Esophagus muscularis mucosa (tissue), 4 donors: ENCODE measurements around the gene RTP5. TPM values are rescaled to one million over a fixed set of nuclear protein-coding genes. Genes with fewer than 3 reads are reported as not detected.

Source experiments
- DNase-seq: peaks from one replicate; pipeline ENCODE4 v3.0.0-alpha.2; 2017; ENCODE audit errors: extremely low spot score
- H3K27ac ChIP-seq, 4 donors: fragments of 200-600 bp; sonication (generic); replicated peaks in 1 of 4; 1 replicate in 3 of 4; 2 replicates in 1 of 4; pipeline ENCODE4 v1.5.1; 2016 to 2019; ENCODE audit warnings: mild to moderate bottlenecking in 1 of 4
- H3K27me3 ChIP-seq, 4 donors: fragments of 200-600 bp; sonication (generic); one replicate each; pipeline versions ENCODE4 v1.5.1 to v1.6.0; 2016 to 2019
- H3K36me3 ChIP-seq, 4 donors: fragments of 200-600 bp; sonication (generic); one replicate each; pipeline ENCODE4 v1.5.1; 2016 to 2019
- H3K4me1 ChIP-seq, 4 donors: fragments of 200-600 bp; sonication (generic); one replicate each; pipeline ENCODE4 v1.5.1; 2016 to 2019
- H3K4me3 ChIP-seq, 4 donors: fragments of 200-600 bp; sonication (generic); 1 replicate in 2 of 4; 2 replicates in 2 of 4; pipeline ENCODE4 v1.5.1; 2016 to 2019; ENCODE audit warnings: mild to moderate bottlenecking in 4 of 4, moderate library complexity in 1 of 4
- H3K9me3 ChIP-seq, 4 donors: fragments of 200-600 bp; sonication (generic); 1 replicate in 3 of 4; 2 replicates in 1 of 4; pipeline ENCODE4 v1.5.1; 2016 to 2019
- CTCF ChIP-seq, 3 experiments: fragments of 200-600 bp in 2 of 3; fragments of 450-650 bp in 1 of 3; sonication (generic) in 2 of 3; IDR thresholded peaks; one replicate each; pipeline ENCODE4 v1.5.1; 2017 to 2019; ENCODE audit warnings: antibody characterized with exemption in 3 of 3, mild to moderate bottlenecking in 2 of 3, moderate library complexity in 1 of 3
- EP300 ChIP-seq: sonication (generic); formaldehyde crosslinking; IDR thresholded peaks from one replicate; pipeline ENCODE4 v1.6.1; 2017; ENCODE audit warnings: antibody characterized with exemption
- POLR2A ChIP-seq: fragments of 450-650 bp; IDR thresholded peaks from one replicate; pipeline ENCODE4 v1.6.1; 2017; ENCODE audit warnings: antibody characterized with exemption, moderate library complexity, mild to moderate bottlenecking, low read depth
- POLR2AphosphoS5 ChIP-seq, 2 donors: sonication (generic); formaldehyde crosslinking; IDR thresholded peaks; one replicate each; pipeline ENCODE4 v1.6.1; 2017; ENCODE audit warnings: antibody characterized with exemption in 2 of 2
- WGBS: methylation state at CpG from one replicate; pipeline ENCODE4 v1.1.5; 2018; 5-methylcytosine and 5-hydroxymethylcytosine counted together
- intact Hi-C: fragments of 100-400 bp; cut with DNase I; formaldehyde crosslinking; loops from one replicate; pipeline ENCODE4 v1.15.1; 2023
- total RNA-seq, 4 donors: library from RNA; depleted of rRNA; stranded (reverse); fragments of >200 nt; gene quantifications; one replicate each; pipeline versions ENCODE4 v1.1.0 to v1.2.1, GENCODE V29; 2016

RTP5 gene
- total RNA-seq, 4 donors from 2014 or later = 0.17 TPM; not detected in 3

GRCh38 chr2:241849616-241850543 lies 19.6 kb upstream of the RTP5 start:
- DNase-seq = no peak
- no peaks in the 10 kb centered on the region for H3K9me3 ChIP-seq
- H3K36me3 ChIP-seq = no peaks in the 10 kb centered on the region
- no peak for TF ChIP-seq POLR2A
- TF ChIP-seq CTCF (IDR thresholded peaks at IDR 0.05) = no peak
- no peak for TF ChIP-seq POLR2AphosphoS5 (IDR thresholded peaks at IDR 0.05)
- no peak for TF ChIP-seq EP300
- H3K27me3 ChIP-seq = no peaks in the 10 kb centered on the region
- peaks cover 4 to 21% (median 13%) of the 10 kb centered on the region in 4 donors for H3K4me1 ChIP-seq
- H3K4me3 ChIP-seq = no peak overlapping the region
- intact Hi-C loops = no loop called here
- 93% methylated on average over 12 of the region's 16 CpGs for WGBS
- no peak overlapping the region for H3K27ac ChIP-seq

GRCh38 chr2:241850544-241851324 lies 18.8 kb upstream of the RTP5 start:
- WGBS = 90% methylated on average over 9 of the region's 27 CpGs
- H3K27ac ChIP-seq = no peak overlapping the region
- no peak for TF ChIP-seq CTCF (IDR thresholded peaks at IDR 0.05)
- TF ChIP-seq EP300 = no peak
- TF ChIP-seq POLR2AphosphoS5 (IDR thresholded peaks at IDR 0.05) = no peak
- no peak for TF ChIP-seq POLR2A
- intact Hi-C loops = no loop called here
- no peaks in the 10 kb centered on the region for H3K9me3 ChIP-seq
- H3K36me3 ChIP-seq = no peaks in the 10 kb centered on the region
- peaks cover 0 to 17% (median 10%) of the 10 kb centered on the region in 4 donors for H3K4me1 ChIP-seq
- H3K27me3 ChIP-seq = no peaks in the 10 kb centered on the region
- DNase-seq = no peak
- no peak overlapping the region for H3K4me3 ChIP-seq

- H3K4me1 ChIP-seq = peaks cover 0 to 16% (median 6%) of the 10 kb centered on the region in 4 donors
- H3K4me3 ChIP-seq = no peak overlapping the region
- WGBS = 90% methylated on average over 12 of the region's 26 CpGs
- H3K36me3 ChIP-seq = no peaks in the 10 kb centered on the region
- H3K27me3 ChIP-seq = no peaks in the 10 kb centered on the region
- no peaks in the 10 kb centered on the region for H3K9me3 ChIP-seq
- H3K27ac ChIP-seq = no peak overlapping the region
- intact Hi-C loops = no loop called here
- DNase-seq = no peak
- no peak for TF ChIP-seq POLR2AphosphoS5 (IDR thresholded peaks at IDR 0.05)
- no peak for TF ChIP-seq CTCF (IDR thresholded peaks at IDR 0.05)
- TF ChIP-seq POLR2A = no peak
- no peak for TF ChIP-seq EP300
Observed at GRCh38 chr2:241851325-241852115, 18.0 kb upstream of the RTP5 start.

- Histone ChIP-seq H3K36me3 (no peaks in the 10 kb centered on the region), H3K4me1 (peaks cover 0 to 16% (median 6%) of the 10 kb centered on the region in 4 donors), H3K27me3 (no peaks in the 10 kb centered on the region), H3K27ac (no peak overlapping the region), H3K4me3 (no peak overlapping the region), H3K9me3 (no peaks in the 10 kb centered on the region)
- TF ChIP-seq CTCF (IDR thresholded peaks at IDR 0.05) = no peak
- TF ChIP-seq EP300 = no peak
- no peak for TF ChIP-seq POLR2AphosphoS5 (IDR thresholded peaks at IDR 0.05)
- no peak for TF ChIP-seq POLR2A
- WGBS = 87% methylated on average over 21 of the region's 39 CpGs
- intact Hi-C loops = no loop called here
- DNase-seq = no peak
Observed at GRCh38 chr2:241852116-241852980, 17.2 kb upstream of the RTP5 start.
